ENCODE data around the gene CNOT8.

The CNOT8 gene

GRCh38 chr5:154884424-154884823 lies 26.0 kb downstream of the CNOT8 start:
- no peak overlapping the region for H3K27ac ChIP-seq
- TF ChIP-seq CTCF (IDR thresholded peaks at IDR 0.05) (no peak), ZFX (IDR thresholded peaks at IDR 0.05; ENCODE audit: borderline replicate concordance) (no peak)

GRCh38 chr5:154885439-154885838 lies 27.0 kb downstream of the CNOT8 start:
- no peak for TF ChIP-seq CTCF (IDR thresholded peaks at IDR 0.05)
- TF ChIP-seq ZFX (IDR thresholded peaks at IDR 0.05; ENCODE audit: borderline replicate concordance): no peak
- H3K27ac ChIP-seq: no peak overlapping the region

GRCh38 chr5:154892369-154892771 lies 33.9 kb downstream of the CNOT8 start:
- TF ChIP-seq ZFX (IDR thresholded peaks at IDR 0.05; ENCODE audit: borderline replicate concordance) (no peak), CTCF (IDR thresholded peaks at IDR 0.05) (no peak)

GRCh38 chr5:154893381-154893780 lies 35.0 kb downstream of the CNOT8 start:
- no peak for TF ChIP-seq CTCF (IDR thresholded peaks at IDR 0.05)
- no peak for TF ChIP-seq ZFX (IDR thresholded peaks at IDR 0.05; ENCODE audit: borderline replicate concordance)
- H3K27ac ChIP-seq: no peak overlapping the region

More at GRCh38 chr5:154892369-154892771, 33.9 kb downstream of the CNOT8 start:
- no peak overlapping the region for H3K27ac ChIP-seq

- no peak overlapping the region for H3K27ac ChIP-seq
- TF ChIP-seq ZFX (IDR thresholded peaks at IDR 0.05; ENCODE audit: borderline replicate concordance): no peak
- TF ChIP-seq CTCF (IDR thresholded peaks at IDR 0.05): no peak
These were observed 37.5 kb downstream of the CNOT8 start for GRCh38 chr5:154895606-154896561.

GRCh38 chr5:154896562-154897165 lies 38.2 kb downstream of the CNOT8 start:
- H3K27ac ChIP-seq: no peak overlapping the region
- no peak for TF ChIP-seq ZFX (IDR thresholded peaks at IDR 0.05; ENCODE audit: borderline replicate concordance)
- no peak for TF ChIP-seq CTCF (IDR thresholded peaks at IDR 0.05)

GRCh38 chr5:154898210-154898609 lies 39.8 kb downstream of the CNOT8 start:
- no peak overlapping the region for H3K27ac ChIP-seq
- TF ChIP-seq CTCF (IDR thresholded peaks at IDR 0.05) (no peak), ZFX (IDR thresholded peaks at IDR 0.05; ENCODE audit: borderline replicate concordance) (no peak)

Data from 22Rv1 (cell line).